GM19395 (cell line): ENCODE results near the gene BBS2.
"Not testable (repeated sequence)": the region's sequence is repeated elsewhere in the genome, so short reads cannot be mapped to it uniquely, and the experiment has no call there.

Experiments used
- ATAC-seq: cut with Tn5 transposase; IDR thresholded peaks from one replicate; pipeline ENCODE4 v1.9.1; 2021; ENCODE audit warnings: mild to moderate bottlenecking, moderate library complexity; ENCODE audit not compliant: unreplicated experiment

The BBS2 gene

GRCh38 chr16:56530872-56531271 is 11.0 kb upstream of the BBS2 start:
- no peak for ATAC-seq

GRCh38 chr16:56525236-56525635 is 5.4 kb upstream of the BBS2 start:
- ATAC-seq: no peak

DNA sequence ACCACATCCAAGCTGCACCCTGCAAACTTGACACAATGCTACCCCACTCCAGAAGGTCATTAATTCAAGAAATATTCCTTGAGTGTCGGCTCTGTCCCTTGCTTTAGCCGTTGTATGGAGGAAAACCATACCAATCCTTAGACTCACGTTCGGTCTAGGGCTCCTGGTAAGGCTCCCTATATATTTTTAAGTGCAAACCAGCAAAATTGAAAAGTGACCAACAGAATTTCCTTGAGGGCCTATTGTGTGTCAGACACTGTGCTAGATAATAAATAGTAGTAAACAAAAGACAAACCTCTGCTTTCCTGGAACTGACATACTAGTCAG is 390 bp upstream of the BBS2 start:
- no peak for ATAC-seq

GRCh38 chr16:56518425-56518824 is 1.4 kb downstream of the BBS2 start:
- ATAC-seq: no peak

GRCh38 chr16:56517206-56517605 is 2.6 kb downstream of the BBS2 start:
- no peak for ATAC-seq

GRCh38 chr16:56515665-56516064 is 4.2 kb downstream of the BBS2 start:
- ATAC-seq: no peak

DNA sequence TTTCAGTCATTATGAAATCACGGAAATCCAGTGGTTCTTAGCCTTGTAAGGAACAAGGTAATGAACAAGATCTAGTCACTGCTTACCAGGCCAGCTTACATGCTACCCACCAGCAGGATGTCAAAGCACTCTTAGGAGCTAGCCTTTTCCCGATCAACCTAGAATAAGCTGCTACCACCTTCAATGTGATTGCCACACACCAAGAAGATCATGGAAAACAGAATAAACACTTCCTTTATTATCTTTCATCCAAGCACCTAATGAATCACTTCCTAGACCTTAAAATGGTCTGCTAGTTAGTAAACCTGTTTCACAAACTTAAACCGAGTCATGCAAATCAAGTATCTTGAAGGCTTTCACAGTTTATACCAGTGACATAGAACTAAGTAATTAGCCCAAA is 5.0 kb downstream of the BBS2 start:
- no peak for ATAC-seq

- no peak for ATAC-seq
Measured at GRCh38 chr16:56513972-56514371, 5.9 kb downstream of the BBS2 start.

DNA sequence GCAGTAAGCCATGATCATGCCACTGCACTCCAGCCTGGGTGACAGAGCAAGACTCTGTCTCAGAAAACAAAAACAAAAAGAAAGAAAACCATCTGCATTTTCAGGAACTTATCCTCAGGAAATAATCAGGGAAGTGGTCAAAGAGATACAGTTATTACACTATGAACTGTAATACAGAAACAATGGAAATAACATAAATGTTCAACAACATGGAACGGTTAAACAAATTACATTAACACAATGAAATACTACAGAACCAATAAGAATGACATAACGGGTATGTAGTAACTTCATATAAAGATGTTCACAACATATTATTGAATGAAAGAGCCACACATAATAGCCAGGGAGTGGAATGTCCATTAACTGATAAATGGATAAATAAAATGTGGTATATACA is 6.7 kb downstream of the BBS2 start:
- no peak for ATAC-seq

DNA sequence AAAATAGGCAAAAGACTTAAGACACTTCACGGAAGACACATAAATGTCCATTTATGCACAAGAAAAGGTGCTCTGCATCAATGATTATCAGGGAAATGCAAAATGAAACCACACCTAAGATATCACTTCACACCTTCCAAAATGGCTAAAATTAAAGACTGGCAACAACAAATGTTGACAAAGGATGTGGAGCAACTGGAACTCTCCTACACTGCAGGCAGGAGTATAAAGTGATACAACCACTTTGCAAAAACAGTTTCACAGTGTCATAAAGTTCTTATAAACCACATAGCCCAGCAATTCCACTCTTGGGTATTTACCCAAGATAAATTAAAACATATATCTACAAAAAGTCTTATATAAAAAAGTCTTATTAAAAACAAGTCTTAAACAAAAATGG is 7.8 kb downstream of the BBS2 start:
- ATAC-seq: no peak

DNA sequence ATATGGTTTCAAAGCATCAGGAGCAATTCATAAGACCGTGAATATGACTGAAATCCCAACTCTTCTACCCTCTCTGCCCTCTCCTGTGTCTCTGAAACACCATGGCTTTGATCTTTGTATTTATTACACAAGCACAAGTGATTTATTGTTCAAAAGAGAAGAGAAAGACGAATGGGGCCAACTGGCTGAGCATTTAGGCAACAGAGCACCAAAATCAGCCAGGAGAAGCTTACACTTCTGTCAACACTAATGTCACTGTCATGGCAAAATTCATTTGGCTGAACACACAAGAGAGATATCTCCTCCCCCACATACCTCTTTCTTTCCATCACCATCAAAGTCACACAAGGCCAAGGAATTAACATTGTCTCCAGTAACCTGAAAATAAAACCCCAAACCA is 9.3 kb downstream of the BBS2 start:
- no peak for ATAC-seq

GRCh38 chr16:56506941-56507340 is 12.9 kb downstream of the BBS2 start:
- no peak for ATAC-seq

DNA sequence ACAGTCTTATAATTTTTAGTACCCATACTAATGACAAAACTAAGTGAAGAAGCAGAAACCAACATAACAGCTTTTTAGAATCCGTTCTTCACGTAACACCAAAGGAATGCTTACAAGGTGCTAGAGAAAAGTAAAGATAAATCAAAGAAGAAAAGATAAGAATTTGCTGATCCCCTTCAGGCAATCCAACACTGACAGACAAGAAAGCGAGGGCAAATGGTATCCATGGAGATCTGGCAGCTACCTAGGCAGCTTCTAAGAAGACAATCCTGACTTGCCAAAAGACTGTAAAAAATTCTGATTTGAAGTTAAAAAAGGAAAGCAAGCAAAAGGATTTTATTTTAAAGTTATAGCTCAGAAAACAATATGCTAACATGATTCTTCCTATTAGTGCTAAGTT is 14.6 kb downstream of the BBS2 start:
- ATAC-seq: no peak

DNA sequence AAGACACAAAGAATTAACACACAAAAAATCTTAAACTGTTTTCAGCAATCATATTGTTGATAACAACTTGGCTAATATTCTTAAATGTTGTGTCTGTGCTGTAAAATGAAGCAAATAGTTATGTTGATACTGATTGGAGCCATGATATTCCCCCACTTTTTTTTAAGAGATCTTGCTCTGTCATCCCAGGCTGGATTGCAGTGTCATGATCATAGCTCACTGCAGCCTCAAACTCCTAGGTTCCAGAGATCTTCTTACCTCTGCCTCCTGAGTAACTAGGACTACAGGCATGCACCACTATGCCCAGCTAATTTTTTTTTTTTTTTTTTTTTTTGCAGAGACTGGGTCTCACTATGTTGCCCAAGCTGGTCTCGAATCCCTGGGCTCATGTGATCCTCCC is 26.0 kb downstream of the BBS2 start:
- no peak for ATAC-seq

DNA sequence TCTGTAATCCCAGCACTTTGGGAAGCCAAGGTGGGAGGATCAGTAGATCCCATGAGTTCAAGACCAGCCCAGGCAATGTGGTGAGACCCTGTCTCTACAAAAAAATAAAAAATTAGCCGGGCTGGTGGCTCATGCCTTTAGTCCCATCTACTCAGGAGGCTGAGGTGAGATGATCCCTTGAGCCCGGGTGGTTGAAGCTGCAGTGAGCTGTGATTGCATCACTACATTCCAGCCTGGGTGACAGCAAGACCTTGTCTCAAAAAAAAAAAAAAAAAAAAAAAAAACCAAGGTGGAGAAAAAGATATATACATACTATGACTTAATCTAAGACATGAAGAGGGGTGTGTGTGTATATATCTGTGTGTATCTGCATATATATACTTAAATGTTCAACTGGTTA is 26.7 kb downstream of the BBS2 start:
- no peak for ATAC-seq

DNA sequence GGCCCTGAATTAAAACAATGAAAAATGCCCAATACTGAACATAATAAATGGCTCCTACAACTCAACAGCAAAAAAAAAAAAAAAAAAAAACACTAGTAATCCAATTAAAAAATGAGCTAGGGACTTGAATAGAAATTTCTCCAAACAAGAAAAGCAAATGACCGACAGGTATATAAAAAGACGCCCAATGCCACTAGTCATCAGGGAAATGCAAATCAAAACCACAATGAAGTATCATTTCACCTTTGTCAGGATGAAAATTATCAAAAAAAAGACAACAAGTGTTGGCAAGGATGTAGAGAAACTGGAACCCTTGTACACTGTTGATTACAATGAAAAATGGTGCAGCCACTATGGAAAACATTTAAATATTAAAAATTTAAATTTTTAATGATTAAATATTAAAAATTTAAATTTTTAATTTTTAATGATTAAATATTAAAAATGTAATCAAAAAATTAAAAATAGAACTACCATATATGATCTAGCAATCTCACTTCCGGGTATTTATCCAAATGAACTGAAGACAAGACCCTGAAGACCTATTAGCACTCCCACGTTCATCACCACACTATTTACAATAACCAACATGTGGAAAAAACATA is 28.1 kb downstream of the BBS2 start:
- ATAC-seq: no peak

- not testable (repeated sequence) for ATAC-seq
Measured at GRCh38 chr16:56488868-56489267, 31.0 kb downstream of the BBS2 start.

DNA sequence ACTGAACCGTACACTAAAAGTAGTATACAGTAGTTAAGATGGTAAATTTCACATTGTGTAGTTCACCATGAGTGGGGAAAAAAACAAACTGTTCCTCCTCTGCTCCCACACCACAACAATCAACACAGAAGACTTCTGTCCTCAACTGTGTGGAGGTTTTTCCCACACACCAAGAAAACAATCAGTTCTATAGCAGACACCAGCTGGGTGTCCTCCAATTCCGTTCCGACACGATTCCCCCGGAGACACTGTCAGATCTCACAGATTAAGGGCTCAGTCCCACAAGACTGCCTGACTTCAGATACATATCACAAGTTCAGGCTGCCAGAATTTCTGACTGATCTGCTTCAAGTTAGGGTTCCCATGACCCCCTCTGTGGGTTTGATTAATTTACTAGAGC is 31.8 kb downstream of the BBS2 start:
- no peak for ATAC-seq

- no peak for ATAC-seq
Measured at GRCh38 chr16:56483394-56483793, 36.4 kb downstream of the BBS2 start.

DNA sequence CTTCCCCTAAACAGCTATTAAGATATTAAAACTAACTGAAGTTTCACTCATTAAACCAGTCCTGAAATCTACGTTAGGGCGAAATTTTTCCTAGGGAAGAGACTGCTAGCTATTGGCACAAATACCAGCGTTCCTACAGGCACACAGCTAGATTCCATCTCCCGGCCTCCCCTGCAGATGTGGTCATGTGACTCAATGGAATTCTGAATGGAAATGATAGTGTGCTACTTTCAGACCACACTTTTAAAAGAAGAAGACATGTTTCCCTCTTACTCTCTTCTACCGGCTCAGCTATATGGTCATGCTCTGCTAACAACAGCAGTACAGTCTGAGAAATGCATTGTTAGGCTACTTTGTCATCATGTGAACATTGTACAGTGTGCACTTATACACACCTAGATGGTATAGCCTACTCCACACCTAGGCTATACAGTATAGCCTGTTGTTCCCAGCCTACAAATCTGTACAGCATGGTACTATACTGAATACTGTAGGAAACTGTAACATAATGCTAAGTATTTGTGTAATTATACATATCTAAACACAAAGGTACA is 37.1 kb downstream of the BBS2 start:
- ATAC-seq: no peak

DNA sequence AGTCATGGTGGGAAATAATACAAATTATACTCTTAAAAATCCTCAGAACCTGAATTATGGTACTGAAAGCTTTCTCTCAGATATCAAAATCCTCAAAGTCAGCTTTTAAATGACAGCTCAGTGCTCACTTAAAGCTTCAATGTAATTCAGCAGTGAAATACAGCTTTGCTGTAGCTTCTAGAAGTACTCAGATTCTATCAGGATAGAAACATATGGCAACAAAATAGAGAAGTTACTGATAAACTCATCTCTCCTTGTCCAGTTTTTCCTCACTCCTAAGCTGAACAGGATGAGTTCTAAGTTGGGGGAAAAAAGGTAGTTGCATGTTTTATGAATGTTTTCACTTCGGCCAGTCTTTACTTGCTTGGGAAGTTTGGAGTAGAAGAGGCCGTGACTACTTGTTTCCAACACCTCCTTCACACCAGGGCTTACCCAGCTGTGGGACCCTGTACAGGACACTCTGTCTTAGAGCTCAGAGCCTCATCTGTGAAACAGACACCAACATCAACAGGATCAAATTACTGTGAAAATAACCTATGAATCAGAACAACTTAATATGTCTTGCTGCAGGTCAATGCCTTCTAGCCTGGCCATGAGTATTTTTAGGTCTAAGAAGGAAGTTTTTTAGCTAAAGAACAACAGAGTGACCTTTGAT is 38.2 kb downstream of the BBS2 start:
- ATAC-seq: no peak

GRCh38 chr16:56480776-56481467 is 38.9 kb downstream of the BBS2 start:
- no peak for ATAC-seq
